ENCODE results near the gene GSTO1. TPM values are rescaled to one million over a fixed set of nuclear protein-coding genes. Genes with fewer than 3 reads are reported as not detected.

The GSTO1 gene
- total and polyA plus RNA-seq, 2 of the 13 experiments (the other 11 are each of a cell fraction or from before 2014, with no cell fraction given): 228 to 300 TPM

GRCh38 chr10:104253106-104253505, 1.6 kb upstream of the GSTO1 start (continued):
- TF ChIP-seq EP300 (IDR thresholded peaks at IDR 0.05; ENCODE audit: low read depth in 2 of 2, low read length in 2 of 2) (peak; percentile 50 to 98; a peak in 3 of 4 replicates), EP300 (CRISPR knock-in tag; IDR thresholded peaks at IDR 0.05; ENCODE audit: borderline replicate concordance) (peak; percentile 84), FOXK1 (CRISPR knock-in tag; IDR thresholded peaks at IDR 0.05; ENCODE audit: borderline replicate concordance, low read depth) (peak; percentile 56; the same call in 1 of the 2 replicates), ZNF574 (CRISPR knock-in tag; IDR thresholded peaks at IDR 0.05) (peak; percentile 53; the same call in 1 of the 2 replicates), ZNF784 (CRISPR knock-in tag; IDR thresholded peaks at IDR 0.05; ENCODE audit: borderline replicate concordance) (no peak), STAT5B (CRISPR knock-in tag; IDR thresholded peaks at IDR 0.05) (peak; percentile 35; the same call in 1 of the 2 replicates), RORA (CRISPR knock-in tag; IDR thresholded peaks at IDR 0.05) (no peak), TFDP1 (CRISPR knock-in tag; IDR thresholded peaks at IDR 0.05; ENCODE audit: borderline replicate concordance) (peak; percentile 24; the same call in 1 of the 2 replicates), PHF20 (CRISPR knock-in tag; IDR thresholded peaks at IDR 0.05) (no peak), MED1 (CRISPR knock-in tag; IDR thresholded peaks at IDR 0.05) (peak; percentile 91), THAP7 (CRISPR knock-in tag; IDR thresholded peaks at IDR 0.05) (no peak), GFI1 (CRISPR knock-in tag; IDR thresholded peaks at IDR 0.05; ENCODE audit: borderline replicate concordance) (peak; percentile 75; the same call in 1 of the 2 replicates), ZNF432 (CRISPR knock-in tag; IDR thresholded peaks at IDR 0.05; ENCODE audit: borderline replicate concordance) (no peak), ZNF263 (CRISPR knock-in tag; IDR thresholded peaks at IDR 0.05) (no peak), PRDM10 (CRISPR knock-in tag; IDR thresholded peaks at IDR 0.05; ENCODE audit: low read depth) (peak; percentile 78), HOMEZ (CRISPR knock-in tag; IDR thresholded peaks at IDR 0.05; ENCODE audit: low read depth) (peak; percentile 62; the same call in 1 of the 2 replicates), ATF2 (CRISPR knock-in tag; IDR thresholded peaks at IDR 0.05) (peak; percentile 71; the same call in 1 of the 2 replicates)

Data from HepG2 (cell line).